ENCODE results near the gene CHST15. TPM values are rescaled to one million over a fixed set of nuclear protein-coding genes. Genes with fewer than 3 reads are reported as not detected.

The CHST15 gene
- total and polyA plus RNA-seq, 7 donors: 2.4 to 57.9 (median 29.9) TPM

GRCh38 chr10:124131172-124131571 is 37.8 kb upstream of the CHST15 start:
- H3K36me3 ChIP-seq: no peaks in the 10 kb centered on the region
- no peak for DNase-seq
- H3K4me1 ChIP-seq: no peaks in the 10 kb centered on the region
- no peak overlapping the region for H3K4me3 ChIP-seq
- no peaks in the 10 kb centered on the region for H3K27me3 ChIP-seq
- no peaks in the 10 kb centered on the region for H3K9me3 ChIP-seq
- intact Hi-C loops (cut with DNase I): no loop called here
- WGBS, 2 donors: 84 to 88% methylated on average over 9 of the region's 9 CpGs
- no peak for TF ChIP-seq EP300 (IDR thresholded peaks at IDR 0.05)
- no peak overlapping the region for H3K27ac ChIP-seq

- no peak overlapping the region for H3K27ac ChIP-seq
- no peaks in the 10 kb centered on the region for H3K9me3 ChIP-seq
- H3K4me1 ChIP-seq: no peaks in the 10 kb centered on the region
- TF ChIP-seq POLR2AphosphoS5 (IDR thresholded peaks at IDR 0.05): no peak
- no peak for TF ChIP-seq EP300 (IDR thresholded peaks at IDR 0.05)
- no peak for DNase-seq
- no peak overlapping the region for H3K4me3 ChIP-seq
- H3K36me3 ChIP-seq: no peaks in the 10 kb centered on the region
- intact Hi-C loops (cut with DNase I): no loop called here
- 85 to 90% methylated on average over 7 of the region's 7 CpGs for WGBS, 2 donors
- no peaks in the 10 kb centered on the region for H3K27me3 ChIP-seq
Measured at GRCh38 chr10:124130198-124130900, 37.0 kb upstream of the CHST15 start.

- Histone ChIP-seq H3K9me3 (no peaks in the 10 kb centered on the region), H3K36me3 (no peaks in the 10 kb centered on the region), H3K4me3 (no peak overlapping the region), H3K27ac (no peak overlapping the region), H3K27me3 (no peaks in the 10 kb centered on the region), H3K4me1 (no peaks in the 10 kb centered on the region)
- no peak for DNase-seq
- WGBS, 2 donors: 92 to 94% methylated on average over 5 of the region's 5 CpGs
- TF ChIP-seq POLR2A (IDR thresholded peaks at IDR 0.05) (no peak), EP300 (IDR thresholded peaks at IDR 0.05) (no peak), POLR2AphosphoS5 (IDR thresholded peaks at IDR 0.05) (no peak), CTCF (IDR thresholded peaks at IDR 0.05) (no peak)
- intact Hi-C loops (cut with DNase I): no loop called here
Measured at GRCh38 chr10:124129471-124129870, 36.1 kb upstream of the CHST15 start.

- no peaks in the 10 kb centered on the region for H3K4me1 ChIP-seq
- DNase-seq: no peak
- no peaks in the 10 kb centered on the region for H3K36me3 ChIP-seq
- H3K27me3 ChIP-seq: no peaks in the 10 kb centered on the region
- no peak overlapping the region for H3K27ac ChIP-seq
- H3K9me3 ChIP-seq: no peaks in the 10 kb centered on the region
- WGBS, 2 donors: 85 to 93% methylated on average over 5 of the region's 5 CpGs
- no peak overlapping the region for H3K4me3 ChIP-seq
- TF ChIP-seq POLR2AphosphoS5 (IDR thresholded peaks at IDR 0.05) (no peak), CTCF (IDR thresholded peaks at IDR 0.05) (no peak), EP300 (IDR thresholded peaks at IDR 0.05) (no peak), POLR2A (IDR thresholded peaks at IDR 0.05) (no peak)
- intact Hi-C loops (cut with DNase I): no loop called here
Measured at GRCh38 chr10:124128811-124129145, 35.4 kb upstream of the CHST15 start.

- no peak overlapping the region for H3K4me3 ChIP-seq
- intact Hi-C loops (cut with DNase I): no loop called here
- 89 to 90% methylated on average over 14 of the region's 14 CpGs for WGBS, 2 donors
- no peaks in the 10 kb centered on the region for H3K36me3 ChIP-seq
- no peak for DNase-seq
- no peaks in the 10 kb centered on the region for H3K27me3 ChIP-seq
- no peaks in the 10 kb centered on the region for H3K9me3 ChIP-seq
- no peak overlapping the region for H3K27ac ChIP-seq
- H3K4me1 ChIP-seq: no peaks in the 10 kb centered on the region
- TF ChIP-seq EP300 (IDR thresholded peaks at IDR 0.05) (no peak), POLR2AphosphoS5 (IDR thresholded peaks at IDR 0.05) (no peak), POLR2A (IDR thresholded peaks at IDR 0.05) (no peak), CTCF (IDR thresholded peaks at IDR 0.05) (no peak)
Measured at GRCh38 chr10:124127965-124128810, 34.8 kb upstream of the CHST15 start.

Measured in sigmoid colon (tissue), 7 donors.